Naive B cell (primary cell): ENCODE data around the gene AKR7A2. TPM values are rescaled to one million over a fixed set of nuclear protein-coding genes. Genes with fewer than 3 reads are reported as not detected.

ENCODE experiments used
- ATAC-seq, 2 donors: fragments of 150-1000 bp; cut with Tn5 transposase; 2 replicates each; pipeline ENCODE4 v1.10.0; 2021; ENCODE audit warnings: low read depth in 2 of 2, mild to moderate bottlenecking in 2 of 2, moderate library complexity in 2 of 2
- DNase-seq: peaks from one replicate; pipeline ENCODE4 v3.0.0; 2022
- H3K27ac Mint-ChIP-seq, 6 donors: one replicate each; pipeline ENCODE4 v1.8.0; 2020 to 2022; ENCODE audit warnings: mild to moderate bottlenecking in 6 of 6, mixed read lengths in 6 of 6, moderate library complexity in 5 of 6, inconsistent platforms in 2 of 6
- H3K27me3 Mint-ChIP-seq, 3 donors: one replicate each; pipeline ENCODE4 v1.8.0; 2021 to 2022; ENCODE audit warnings: mixed read lengths in 3 of 3, mild to moderate bottlenecking in 1 of 3
- H3K36me3 Mint-ChIP-seq, 2 donors: one replicate each; pipeline ENCODE4 v1.8.0; 2020 to 2022; ENCODE audit warnings: mixed read lengths in 2 of 2, inconsistent platforms in 1 of 2, mild to moderate bottlenecking in 1 of 2
- H3K4me1 Mint-ChIP-seq, 3 donors: one replicate each; pipeline ENCODE4 v1.8.0; 2020 to 2022; ENCODE audit warnings: mixed read lengths in 3 of 3, inconsistent platforms in 1 of 3, mild to moderate bottlenecking in 1 of 3, moderate library complexity in 1 of 3
- H3K4me3 Mint-ChIP-seq, 8 donors: one replicate each; pipeline ENCODE4 v1.8.0; 2020 to 2022; ENCODE audit warnings: mild to moderate bottlenecking in 8 of 8, mixed read lengths in 8 of 8, moderate library complexity in 8 of 8, inconsistent platforms in 2 of 8
- H3K9me3 Mint-ChIP-seq, 7 donors: one replicate each; pipeline ENCODE4 v1.8.0; 2020 to 2022; ENCODE audit warnings: mixed read lengths in 7 of 7, mild to moderate bottlenecking in 5 of 7, inconsistent platforms in 2 of 7, moderate library complexity in 1 of 7
- polyA plus RNA-seq, 6 donors: library from polyadenylated mRNA; unstranded; fragments of 300-500 nt; fragmentation: Illumina TruSeq; gene quantifications; one replicate each; pipeline ENCODE4 v1.2.3, GENCODE V29; 2021; ENCODE audit warnings: low read depth in 6 of 6

Gene AKR7A2
- polyA plus RNA-seq, 6 donors from 2014 or later, result 93.3 to 149 (median 105) TPM

GRCh38 chr1:19350566-19350965, 38.6 kb upstream of the AKR7A2 start:
- ATAC-seq, result no peak
- peaks cover under 1 to 5% of the 10 kb centered on the region in 2 donors for H3K36me3 Mint-ChIP-seq
- H3K27me3 Mint-ChIP-seq, result no peaks in the 10 kb centered on the region
- no peak overlapping the region for H3K27ac Mint-ChIP-seq
- H3K4me1 Mint-ChIP-seq, result peaks cover 3 to 15% (median 12%) of the 10 kb centered on the region in 3 donors
- no peak for DNase-seq
- H3K9me3 Mint-ChIP-seq, result no peaks in the 10 kb centered on the region
- no peak overlapping the region for H3K4me3 Mint-ChIP-seq

DNA sequence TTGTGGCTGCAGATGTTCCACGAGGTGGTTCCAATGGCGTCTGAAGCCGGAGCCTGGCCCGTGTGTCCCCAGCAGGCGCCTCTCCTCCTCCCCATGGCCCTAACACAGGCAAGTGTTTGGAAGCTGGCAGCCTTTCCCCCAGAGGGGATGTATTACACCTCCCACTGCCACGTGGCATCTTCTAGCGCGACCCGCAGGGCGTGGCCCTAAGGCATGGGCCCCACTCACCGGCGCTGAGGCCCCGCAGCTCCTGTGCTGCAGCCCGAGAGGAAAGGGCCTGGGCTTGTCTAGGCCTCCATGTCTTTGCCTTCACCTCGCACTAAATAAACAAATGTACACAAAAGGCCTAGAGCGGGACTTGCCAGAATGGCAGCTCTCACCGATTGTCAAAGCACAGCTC, 38.1 kb upstream of the AKR7A2 start:
- no peaks in the 10 kb centered on the region for H3K9me3 Mint-ChIP-seq
- no peak overlapping the region for H3K4me3 Mint-ChIP-seq
- H3K27ac Mint-ChIP-seq, result peak overlapping the region in 2 of 6 donors; percentile 83 to 90
- peaks cover 3 to 15% (median 12%) of the 10 kb centered on the region in 3 donors for H3K4me1 Mint-ChIP-seq
- ATAC-seq (no peak), DNase-seq (no peak)
- peaks cover 0 to 5% of the 10 kb centered on the region in 2 donors for H3K36me3 Mint-ChIP-seq
- no peaks in the 10 kb centered on the region for H3K27me3 Mint-ChIP-seq

GRCh38 chr1:19348441-19349198, 36.7 kb upstream of the AKR7A2 start:
- H3K27ac Mint-ChIP-seq, result peak overlapping the region in 3 of 6 donors; percentile 47 to 78 (median 68)
- DNase-seq (no peak), ATAC-seq (no peak)
- H3K4me3 Mint-ChIP-seq, result no peak overlapping the region
- peaks cover 0 to 5% of the 10 kb centered on the region in 2 donors for H3K36me3 Mint-ChIP-seq
- no peaks in the 10 kb centered on the region for H3K27me3 Mint-ChIP-seq
- peaks cover 7 to 15% (median 12%) of the 10 kb centered on the region in 3 donors for H3K4me1 Mint-ChIP-seq
- H3K9me3 Mint-ChIP-seq, result no peaks in the 10 kb centered on the region

DNA sequence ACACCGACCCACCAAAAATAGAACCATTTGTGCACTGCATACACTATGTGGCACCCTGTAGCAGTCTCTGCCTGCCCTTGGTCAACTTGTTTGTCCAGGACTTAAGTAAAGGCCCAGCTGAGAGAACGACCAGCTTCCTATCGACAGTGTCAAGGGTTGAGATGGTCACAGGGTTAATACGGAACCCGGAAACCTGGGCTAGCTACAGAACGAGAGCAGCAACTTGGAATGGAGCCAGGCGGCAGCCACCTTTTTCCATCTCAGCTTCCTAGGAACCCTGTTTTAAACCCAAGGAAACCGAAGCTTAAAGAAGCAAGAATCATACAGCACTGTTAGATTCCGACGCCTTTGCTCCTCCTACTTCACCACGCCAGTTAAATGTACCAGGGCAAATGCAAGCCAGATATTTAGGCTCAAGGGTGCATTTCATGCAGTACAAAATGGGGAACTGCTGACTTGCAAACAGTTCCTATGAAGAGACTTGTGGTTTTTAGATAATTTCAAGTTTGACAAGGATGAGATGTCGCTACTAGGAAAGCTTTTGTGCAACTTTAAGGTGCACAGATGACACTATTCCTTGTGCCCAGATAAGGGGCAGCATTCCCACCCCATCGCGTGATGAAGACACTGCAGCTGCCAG, 35.7 kb upstream of the AKR7A2 start:
- no peak overlapping the region for H3K4me3 Mint-ChIP-seq
- DNase-seq, result no peak
- H3K4me1 Mint-ChIP-seq, result peaks cover 6 to 15% (median 12%) of the 10 kb centered on the region in 3 donors
- H3K9me3 Mint-ChIP-seq, result no peaks in the 10 kb centered on the region
- ATAC-seq, result peak; percentile 27 to 28
- peak overlapping the region in 2 of 6 donors; percentile 18 to 56 for H3K27ac Mint-ChIP-seq
- H3K36me3 Mint-ChIP-seq, result peaks cover 4 to 5% of the 10 kb centered on the region in 2 donors
- H3K27me3 Mint-ChIP-seq, result no peaks in the 10 kb centered on the region

GRCh38 chr1:19346026-19346425, 34.1 kb upstream of the AKR7A2 start:
- no peaks in the 10 kb centered on the region for H3K27me3 Mint-ChIP-seq
- H3K27ac Mint-ChIP-seq, result peak overlapping the region in 3 of 6 donors; percentile 6 to 56 (median 53)
- H3K9me3 Mint-ChIP-seq, result no peaks in the 10 kb centered on the region
- DNase-seq (no peak), ATAC-seq (no peak)
- peaks cover 8 to 9% of the 10 kb centered on the region in 2 donors for H3K36me3 Mint-ChIP-seq
- no peak overlapping the region for H3K4me3 Mint-ChIP-seq
- H3K4me1 Mint-ChIP-seq, result peaks cover 16 to 20% (median 20%) of the 10 kb centered on the region in 3 donors

GRCh38 chr1:19345391-19345790, 33.4 kb upstream of the AKR7A2 start:
- no peak for DNase-seq
- Mint-ChIP-seq H3K27me3 (no peaks in the 10 kb centered on the region), H3K9me3 (no peaks in the 10 kb centered on the region), H3K4me1 (peaks cover 16 to 20% (median 20%) of the 10 kb centered on the region in 3 donors), H3K27ac (no peak overlapping the region), H3K4me3 (no peak overlapping the region), H3K36me3 (peaks cover 8% of the 10 kb centered on the region in 2 donors)
- no peak for ATAC-seq

- DNase-seq (no peak), ATAC-seq (no peak)
- H3K9me3 Mint-ChIP-seq, result no peaks in the 10 kb centered on the region
- H3K4me3 Mint-ChIP-seq, result no peak overlapping the region
- peak overlapping the region in 1 of 6 donors; percentile 26 for H3K27ac Mint-ChIP-seq
- H3K36me3 Mint-ChIP-seq, result peaks cover 4 to 8% of the 10 kb centered on the region in 2 donors
- no peaks in the 10 kb centered on the region for H3K27me3 Mint-ChIP-seq
- H3K4me1 Mint-ChIP-seq, result peaks cover 14 to 20% (median 16%) of the 10 kb centered on the region in 3 donors
Observed at GRCh38 chr1:19344831-19345230, 32.9 kb upstream of the AKR7A2 start.

DNA sequence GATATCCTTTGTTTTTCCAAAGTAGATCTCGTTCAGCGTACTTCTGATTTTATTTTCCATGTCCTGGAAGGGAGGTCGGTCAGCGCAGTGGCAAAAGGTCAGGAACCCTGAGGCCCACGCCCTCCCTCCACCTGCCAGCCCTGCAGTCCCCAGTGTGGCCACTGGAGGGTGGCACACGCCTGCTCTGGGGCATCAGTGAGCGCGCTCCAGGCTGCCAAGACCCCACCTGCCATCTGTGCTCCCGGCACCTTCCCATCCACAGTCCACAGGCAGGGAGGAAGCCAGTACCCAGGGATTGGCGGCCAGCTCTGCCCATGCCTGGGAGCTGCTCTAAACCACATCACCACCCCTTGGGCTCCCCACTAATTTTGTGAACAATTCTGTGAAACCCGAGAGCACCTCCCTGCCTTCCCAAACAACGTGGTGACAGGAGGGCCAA, 32.4 kb upstream of the AKR7A2 start:
- Mint-ChIP-seq H3K4me1 (peaks cover 14 to 20% (median 16%) of the 10 kb centered on the region in 3 donors), H3K27me3 (no peaks in the 10 kb centered on the region), H3K27ac (peak overlapping the region in 1 of 6 donors; percentile 26), H3K4me3 (no peak overlapping the region), H3K36me3 (peaks cover 4 to 8% of the 10 kb centered on the region in 2 donors), H3K9me3 (no peaks in the 10 kb centered on the region)
- ATAC-seq (peak; percentile 58 to 60), DNase-seq (peak; percentile 32)

- DNase-seq (no peak), ATAC-seq (no peak)
- Mint-ChIP-seq H3K9me3 (no peaks in the 10 kb centered on the region), H3K36me3 (peaks cover 4 to 8% of the 10 kb centered on the region in 2 donors), H3K27me3 (no peaks in the 10 kb centered on the region), H3K27ac (no peak overlapping the region), H3K4me3 (no peak overlapping the region), H3K4me1 (peaks cover 14 to 19% (median 16%) of the 10 kb centered on the region in 3 donors)
Observed at GRCh38 chr1:19343617-19344350, 31.8 kb upstream of the AKR7A2 start.

DNA sequence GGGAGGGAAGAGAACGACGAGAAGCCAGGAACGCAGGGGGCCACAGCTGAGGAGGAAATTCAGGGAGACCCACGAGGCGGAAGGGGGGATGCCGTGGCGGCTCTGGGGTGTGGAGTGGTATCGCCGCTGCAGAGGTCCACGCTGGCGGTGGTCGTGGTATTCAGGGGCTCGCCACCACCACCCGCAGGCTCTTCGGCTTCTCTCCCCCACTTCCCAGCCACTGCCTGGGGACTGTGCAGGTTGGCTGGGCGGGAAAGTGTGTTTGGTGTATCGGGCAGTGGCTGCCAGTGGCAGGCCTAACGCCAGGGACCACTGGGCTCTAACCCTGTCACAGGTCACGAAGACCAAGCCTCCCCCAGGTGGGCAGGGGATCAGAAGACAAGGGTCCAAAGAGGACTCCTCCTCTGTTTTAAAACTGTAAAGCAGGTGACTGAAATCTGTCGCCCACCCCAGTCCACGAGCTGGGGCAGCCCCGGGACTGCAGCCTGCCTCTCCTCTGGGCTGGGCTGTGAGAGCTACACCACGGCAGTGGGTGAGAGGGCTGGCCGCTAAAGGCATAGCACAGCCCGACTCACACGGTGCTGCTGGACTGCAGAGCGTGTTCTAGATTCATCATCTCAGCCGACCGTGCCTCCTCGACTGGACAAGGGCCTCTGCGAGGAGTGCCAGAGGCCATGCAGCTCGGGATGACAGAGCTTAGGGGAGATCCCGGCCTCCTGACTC, 31.1 kb upstream of the AKR7A2 start:
- no peaks in the 10 kb centered on the region for H3K9me3 Mint-ChIP-seq
- peak overlapping the region in 1 of 6 donors; percentile 78 for H3K27ac Mint-ChIP-seq
- ATAC-seq (no peak), DNase-seq (no peak)
- no peak overlapping the region for H3K4me3 Mint-ChIP-seq
- H3K27me3 Mint-ChIP-seq, result no peaks in the 10 kb centered on the region
- peaks cover 8% of the 10 kb centered on the region in 2 donors for H3K36me3 Mint-ChIP-seq
- peaks cover 8 to 16% (median 12%) of the 10 kb centered on the region in 3 donors for H3K4me1 Mint-ChIP-seq

- no peaks in the 10 kb centered on the region for H3K27me3 Mint-ChIP-seq
- H3K4me1 Mint-ChIP-seq, result peaks cover 8 to 16% (median 10%) of the 10 kb centered on the region in 3 donors
- peaks cover 8% of the 10 kb centered on the region in 2 donors for H3K36me3 Mint-ChIP-seq
Observed at GRCh38 chr1:19342062-19342750, 30.3 kb upstream of the AKR7A2 start.

More at GRCh38 chr1:19342062-19342750, 30.3 kb upstream of the AKR7A2 start:
- no peak for DNase-seq
- no peak overlapping the region for H3K4me3 Mint-ChIP-seq
- H3K27ac Mint-ChIP-seq, result peak overlapping the region in 2 of 6 donors; percentile 78 to 86
- H3K9me3 Mint-ChIP-seq, result no peaks in the 10 kb centered on the region
- no peak for ATAC-seq
